Stimulated activated memory B cell treated with anti-CD40 and anti-IgM and Interleukin-4, amounts not matched to agents 10 μg/mL and 1 μg/mL and 100 μg/mL, for 72 hours (primary cell): ENCODE results near the gene GNB4.
A peak's percentile ranks its signal among the peaks of the same experiment; 100 is the strongest.

Experiments used
- ATAC-seq: fragments of 150-1000 bp; cut with Tn5 transposase; 2 replicates; pipeline ENCODE4 v1.10.0; 2021
- H3K27ac Mint-ChIP-seq: one replicate; pipeline ENCODE4 v1.8.0; 2022; ENCODE audit warnings: mild to moderate bottlenecking, mixed read lengths
- H3K27me3 Mint-ChIP-seq: one replicate; pipeline ENCODE4 v1.8.0; 2022; ENCODE audit warnings: mixed read lengths
- H3K36me3 Mint-ChIP-seq: one replicate; pipeline ENCODE4 v1.8.0; 2022; ENCODE audit warnings: mixed read lengths
- H3K4me1 Mint-ChIP-seq: one replicate; pipeline ENCODE4 v1.8.0; 2022; ENCODE audit warnings: mixed read lengths
- H3K4me3 Mint-ChIP-seq: one replicate; pipeline ENCODE4 v1.8.0; 2022; ENCODE audit warnings: mild to moderate bottlenecking, moderate library complexity, mixed read lengths
- H3K9me3 Mint-ChIP-seq: one replicate; pipeline ENCODE4 v1.8.0; 2022; ENCODE audit warnings: mixed read lengths

The GNB4 gene

GRCh38 chr3:179451265-179452175 lies at the start of gene GNB4:
GNB4 (minus strand) TSS chr3:179451470; CDS start chr3:179426200, 25,270 bp downstream.
- H3K4me3 Mint-ChIP-seq: peak within 1 kb of the TSS; percentile 91
- H3K4me1 Mint-ChIP-seq: peaks cover 55% of the 10 kb centered on the region
- H3K27me3 Mint-ChIP-seq: no peaks in the 10 kb centered on the region
- H3K36me3 Mint-ChIP-seq: peaks cover 19% of the 10 kb centered on the region
- H3K27ac Mint-ChIP-seq: peak within 1 kb of the TSS; percentile 86
- H3K9me3 Mint-ChIP-seq: no peaks in the 10 kb centered on the region
- peak; percentile 93 for ATAC-seq

DNA sequence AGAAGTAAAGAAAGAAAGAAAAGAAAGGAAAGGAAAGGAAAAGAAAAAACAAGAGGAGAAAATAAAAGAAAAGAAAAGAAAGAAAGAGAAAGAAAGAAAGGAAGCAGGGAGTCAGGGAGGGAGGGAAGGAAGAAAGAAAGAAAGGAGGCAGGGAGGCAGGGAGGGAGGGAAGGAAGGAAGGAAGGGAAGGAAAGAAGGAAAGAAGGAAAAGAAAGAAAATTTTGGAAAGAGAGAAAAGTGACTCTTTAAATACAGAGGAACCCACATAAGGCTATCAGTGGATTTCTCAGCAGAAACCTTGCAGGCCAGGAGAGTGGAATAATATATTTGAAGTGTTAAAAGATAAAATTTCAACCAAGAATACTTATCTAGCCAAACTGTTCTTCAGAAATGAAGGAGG lies 44.2 kb upstream of the GNB4 start:
- Mint-ChIP-seq H3K9me3 (peaks cover 36% of the 10 kb centered on the region), H3K27me3 (no peaks in the 10 kb centered on the region), H3K36me3 (peaks cover 26% of the 10 kb centered on the region), H3K4me3 (no peak overlapping the region), H3K4me1 (no peaks in the 10 kb centered on the region), H3K27ac (no peak overlapping the region)
- no peak for ATAC-seq

- no peak overlapping the region for H3K27ac Mint-ChIP-seq
- H3K27me3 Mint-ChIP-seq: no peaks in the 10 kb centered on the region
- H3K9me3 Mint-ChIP-seq: peaks cover 40% of the 10 kb centered on the region
- no peaks in the 10 kb centered on the region for H3K4me1 Mint-ChIP-seq
- H3K36me3 Mint-ChIP-seq: peaks cover 26% of the 10 kb centered on the region
- no peak overlapping the region for H3K4me3 Mint-ChIP-seq
- no peak for ATAC-seq
Observed at GRCh38 chr3:179493260-179493659, 42.0 kb upstream of the GNB4 start.

DNA sequence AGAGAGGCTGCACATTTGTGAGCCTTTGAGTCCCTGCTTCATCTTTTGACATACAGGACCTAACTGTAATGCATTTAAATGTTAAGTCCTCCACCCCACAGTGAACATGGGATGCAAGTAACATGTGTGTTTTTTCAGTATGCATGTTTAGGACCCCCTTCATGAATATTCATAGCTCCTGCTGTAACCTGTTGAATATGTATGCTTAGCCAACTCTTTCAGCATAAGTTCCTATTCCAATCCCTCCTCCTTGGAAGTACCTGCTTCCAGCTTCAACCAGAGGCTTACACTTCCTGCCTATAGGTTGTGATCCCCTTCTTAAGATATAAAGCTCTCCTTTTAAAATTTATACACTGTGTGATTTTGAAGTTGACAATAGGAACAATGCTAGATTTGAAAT lies 36.9 kb upstream of the GNB4 start:
- Mint-ChIP-seq H3K9me3 (peaks cover 16% of the 10 kb centered on the region), H3K27me3 (no peaks in the 10 kb centered on the region), H3K4me3 (no peak overlapping the region), H3K36me3 (peaks cover 2% of the 10 kb centered on the region), H3K27ac (no peak overlapping the region), H3K4me1 (no peaks in the 10 kb centered on the region)
- no peak for ATAC-seq

- Mint-ChIP-seq H3K27ac (no peak overlapping the region), H3K9me3 (peaks cover 11% of the 10 kb centered on the region)
- no peak for ATAC-seq
Observed at GRCh38 chr3:179486806-179487205, 35.5 kb upstream of the GNB4 start.

DNA sequence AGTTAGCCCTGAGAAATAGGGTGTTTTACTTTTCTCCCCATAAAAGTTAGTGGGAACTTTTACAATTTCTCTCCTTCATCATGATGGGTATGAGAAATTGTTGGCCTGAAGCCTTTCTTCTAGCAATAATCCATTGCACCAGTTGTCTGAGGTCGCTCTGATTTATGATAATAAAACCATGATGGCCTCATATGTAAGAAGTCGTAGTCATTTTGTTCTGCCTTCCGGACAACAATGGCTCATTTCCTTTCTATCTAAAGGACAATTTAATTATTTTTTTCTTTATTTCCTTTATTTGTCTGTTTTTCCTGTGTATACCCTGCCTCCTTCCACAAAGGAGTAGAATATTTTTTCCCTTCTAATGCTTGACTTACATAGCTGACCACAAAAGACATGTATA lies 31.6 kb upstream of the GNB4 start:
- ATAC-seq: no peak
- H3K4me1 Mint-ChIP-seq: no peaks in the 10 kb centered on the region
- no peaks in the 10 kb centered on the region for H3K27me3 Mint-ChIP-seq
- H3K9me3 Mint-ChIP-seq: no peaks in the 10 kb centered on the region
- H3K27ac Mint-ChIP-seq: no peak overlapping the region
- no peak overlapping the region for H3K4me3 Mint-ChIP-seq
- H3K36me3 Mint-ChIP-seq: no peaks in the 10 kb centered on the region

More at GRCh38 chr3:179486806-179487205, 35.5 kb upstream of the GNB4 start:
- no peaks in the 10 kb centered on the region for H3K27me3 Mint-ChIP-seq
- H3K4me1 Mint-ChIP-seq: no peaks in the 10 kb centered on the region
- no peak overlapping the region for H3K4me3 Mint-ChIP-seq
- no peaks in the 10 kb centered on the region for H3K36me3 Mint-ChIP-seq

- ATAC-seq: no peak
- no peaks in the 10 kb centered on the region for H3K9me3 Mint-ChIP-seq
- no peaks in the 10 kb centered on the region for H3K27me3 Mint-ChIP-seq
- peaks cover 13% of the 10 kb centered on the region for H3K4me1 Mint-ChIP-seq
- H3K36me3 Mint-ChIP-seq: no peaks in the 10 kb centered on the region
- no peak overlapping the region for H3K4me3 Mint-ChIP-seq
- no peak overlapping the region for H3K27ac Mint-ChIP-seq
Observed at GRCh38 chr3:179476215-179476614, 24.9 kb upstream of the GNB4 start.

DNA sequence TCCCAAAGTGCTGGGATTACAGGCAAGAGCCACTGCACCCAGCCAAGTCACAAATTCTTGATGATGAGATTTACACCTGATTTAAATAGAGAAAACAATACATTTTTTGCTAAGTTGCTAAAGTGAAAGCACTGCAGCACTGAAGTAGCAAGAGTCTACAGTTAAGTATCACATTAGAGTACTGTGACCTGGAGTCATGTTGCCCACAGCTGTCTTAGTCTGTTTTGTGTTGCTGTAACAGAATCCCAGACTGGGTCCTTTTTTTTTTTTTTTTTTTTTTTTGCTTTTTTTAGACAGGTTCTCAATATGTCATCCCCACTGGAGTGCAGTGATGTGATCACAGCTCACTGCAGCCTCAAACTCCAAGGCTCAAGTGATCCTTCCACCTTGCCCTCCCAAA lies 23.2 kb upstream of the GNB4 start:
- Mint-ChIP-seq H3K27me3 (no peaks in the 10 kb centered on the region), H3K36me3 (no peaks in the 10 kb centered on the region), H3K4me3 (no peak overlapping the region), H3K4me1 (peaks cover 13% of the 10 kb centered on the region), H3K27ac (no peak overlapping the region), H3K9me3 (no peaks in the 10 kb centered on the region)
- ATAC-seq: no peak

GRCh38 chr3:179473565-179473964 lies 22.3 kb upstream of the GNB4 start:
- no peak overlapping the region for H3K4me3 Mint-ChIP-seq
- H3K27me3 Mint-ChIP-seq: no peaks in the 10 kb centered on the region
- H3K36me3 Mint-ChIP-seq: no peaks in the 10 kb centered on the region
- no peaks in the 10 kb centered on the region for H3K9me3 Mint-ChIP-seq
- peak; percentile 45 for ATAC-seq
- no peak overlapping the region for H3K27ac Mint-ChIP-seq
- peaks cover 13% of the 10 kb centered on the region for H3K4me1 Mint-ChIP-seq

GRCh38 chr3:179464323-179465092 lies 13.2 kb upstream of the GNB4 start:
- peak; percentile 68 for ATAC-seq
- Mint-ChIP-seq H3K27me3 (no peaks in the 10 kb centered on the region), H3K36me3 (no peaks in the 10 kb centered on the region), H3K27ac (peak overlapping the region; percentile 71), H3K4me3 (peak overlapping the region; percentile 61), H3K4me1 (peaks cover 13% of the 10 kb centered on the region), H3K9me3 (no peaks in the 10 kb centered on the region)

GRCh38 chr3:179463319-179463718 lies 12.0 kb upstream of the GNB4 start:
- Mint-ChIP-seq H3K4me3 (no peak overlapping the region), H3K36me3 (no peaks in the 10 kb centered on the region), H3K27ac (no peak overlapping the region), H3K27me3 (no peaks in the 10 kb centered on the region), H3K9me3 (no peaks in the 10 kb centered on the region), H3K4me1 (peaks cover 13% of the 10 kb centered on the region)
- no peak for ATAC-seq

DNA sequence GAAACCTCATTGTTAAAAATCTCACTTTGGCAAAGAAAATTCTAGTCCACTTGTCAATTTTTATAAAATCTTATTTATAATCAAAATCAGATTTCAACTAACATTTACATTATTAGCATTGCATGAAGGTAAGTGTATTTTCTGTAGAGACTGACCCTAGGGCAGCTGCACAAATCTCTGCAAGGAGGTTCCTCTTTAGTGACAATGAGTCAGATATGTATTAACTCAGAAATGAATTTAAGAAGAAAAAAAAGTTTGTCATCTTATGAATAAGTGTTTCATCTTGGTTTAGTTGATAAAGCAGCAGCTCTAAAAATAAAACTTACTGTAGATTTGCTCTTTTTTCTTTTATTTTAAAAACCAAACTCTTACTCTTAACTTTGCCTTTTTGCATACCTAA lies 9.0 kb upstream of the GNB4 start:
- Mint-ChIP-seq H3K36me3 (no peaks in the 10 kb centered on the region), H3K27me3 (no peaks in the 10 kb centered on the region), H3K4me3 (no peak overlapping the region), H3K27ac (no peak overlapping the region), H3K9me3 (no peaks in the 10 kb centered on the region), H3K4me1 (peaks cover 13% of the 10 kb centered on the region)
- no peak for ATAC-seq

- ATAC-seq: no peak
Observed at GRCh38 chr3:179455954-179456353, 4.7 kb upstream of the GNB4 start.

DNA sequence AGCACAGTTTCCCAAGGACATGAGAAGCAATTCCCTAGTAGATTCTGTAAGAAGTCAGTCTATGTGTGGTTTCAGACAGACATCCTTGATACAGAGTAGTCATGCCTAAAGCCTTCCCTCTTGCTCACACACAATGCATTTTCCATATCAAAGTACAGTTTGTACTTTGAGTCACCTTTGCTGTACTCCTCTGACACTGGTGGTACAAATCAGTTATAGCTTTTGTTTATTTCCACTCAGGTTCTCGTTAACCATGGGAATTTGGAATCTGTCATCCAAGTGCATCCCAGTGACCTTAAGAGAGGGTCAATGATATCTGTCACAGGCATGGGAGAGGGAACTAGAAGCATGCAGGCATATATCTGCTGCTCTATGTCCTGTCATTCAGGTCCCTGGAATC lies 3.6 kb upstream of the GNB4 start:
- no peaks in the 10 kb centered on the region for H3K36me3 Mint-ChIP-seq
- no peaks in the 10 kb centered on the region for H3K27me3 Mint-ChIP-seq
- H3K27ac Mint-ChIP-seq: no peak overlapping the region
- peaks cover 36% of the 10 kb centered on the region for H3K4me1 Mint-ChIP-seq
- no peak overlapping the region for H3K4me3 Mint-ChIP-seq
- no peaks in the 10 kb centered on the region for H3K9me3 Mint-ChIP-seq
- no peak for ATAC-seq

More at GRCh38 chr3:179455954-179456353, 4.7 kb upstream of the GNB4 start:
- no peak overlapping the region for H3K27ac Mint-ChIP-seq
- peaks cover 29% of the 10 kb centered on the region for H3K4me1 Mint-ChIP-seq
- no peaks in the 10 kb centered on the region for H3K27me3 Mint-ChIP-seq
- H3K9me3 Mint-ChIP-seq: no peaks in the 10 kb centered on the region
- H3K4me3 Mint-ChIP-seq: no peak overlapping the region
- H3K36me3 Mint-ChIP-seq: no peaks in the 10 kb centered on the region

DNA sequence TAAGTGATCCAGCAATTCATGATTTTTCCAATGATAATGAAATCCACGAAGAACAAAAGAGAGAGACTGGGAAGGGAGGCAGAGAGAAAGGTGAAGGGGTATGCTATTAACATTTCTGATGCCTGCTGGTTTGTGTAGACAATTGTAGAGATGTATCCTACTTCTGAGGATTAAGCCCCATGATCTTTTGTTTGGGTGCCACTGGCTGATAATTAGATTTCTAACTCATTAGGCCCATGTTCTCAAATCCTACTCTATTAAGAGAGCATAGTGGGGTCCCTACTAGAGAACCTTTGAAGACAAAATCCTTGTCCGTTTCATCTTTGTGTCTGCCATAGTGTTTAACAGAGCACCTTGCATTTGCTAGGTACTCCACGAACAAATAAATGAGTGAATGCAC lies 2.7 kb upstream of the GNB4 start:
- Mint-ChIP-seq H3K36me3 (no peaks in the 10 kb centered on the region), H3K27me3 (no peaks in the 10 kb centered on the region), H3K27ac (no peak overlapping the region), H3K4me1 (peaks cover 34% of the 10 kb centered on the region), H3K9me3 (no peaks in the 10 kb centered on the region), H3K4me3 (no peak overlapping the region)
- no peak for ATAC-seq

GRCh38 chr3:179452872-179453271 lies 1.6 kb upstream of the GNB4 start:
- H3K4me3 Mint-ChIP-seq: no peak overlapping the region
- H3K27ac Mint-ChIP-seq: no peak overlapping the region
- no peak for ATAC-seq
- peaks cover 6% of the 10 kb centered on the region for H3K36me3 Mint-ChIP-seq
- no peaks in the 10 kb centered on the region for H3K9me3 Mint-ChIP-seq
- H3K27me3 Mint-ChIP-seq: no peaks in the 10 kb centered on the region
- H3K4me1 Mint-ChIP-seq: peaks cover 41% of the 10 kb centered on the region
